ENCODE results near the gene SLC22A23. TPM values are rescaled to one million over a fixed set of nuclear protein-coding genes. Genes with fewer than 3 reads are reported as not detected.

Gene SLC22A23
- polyA plus RNA-seq, 12 donors: 2.3 to 26.1 (median 4.1) TPM; not detected in 1

GRCh38 chr6:3372912-3373554, 83.8 kb downstream of the SLC22A23 start:
- DNase-seq: no peak

GRCh38 chr6:3372184-3372846, 84.5 kb downstream of the SLC22A23 start:
- DNase-seq: no peak

GRCh38 chr6:3371222-3371949, 85.5 kb downstream of the SLC22A23 start:
- no peak for DNase-seq

- no peak for DNase-seq
These were observed 86.3 kb downstream of the SLC22A23 start for GRCh38 chr6:3370361-3371221.

GRCh38 chr6:3369985-3370360, 86.9 kb downstream of the SLC22A23 start:
- no peak for DNase-seq

- no peak for DNase-seq
These were observed 88.2 kb downstream of the SLC22A23 start for GRCh38 chr6:3368685-3369084.

- DNase-seq: no peak
These were observed 89.2 kb downstream of the SLC22A23 start for GRCh38 chr6:3367630-3368029.

GRCh38 chr6:3366596-3367413, 90.0 kb downstream of the SLC22A23 start:
- DNase-seq: no peak

GRCh38 chr6:3364391-3364790, 92.5 kb downstream of the SLC22A23 start:
- no peak for DNase-seq

- DNase-seq: no peak
These were observed 93.4 kb downstream of the SLC22A23 start for GRCh38 chr6:3363296-3364025.

GRCh38 chr6:3361312-3362037, 95.4 kb downstream of the SLC22A23 start:
- DNase-seq: no peak

GRCh38 chr6:3360727-3361045, 96.2 kb downstream of the SLC22A23 start:
- DNase-seq: no peak

GRCh38 chr6:3359973-3360726, 96.7 kb downstream of the SLC22A23 start:
- no peak for DNase-seq

- no peak for DNase-seq
These were observed 97.6 kb downstream of the SLC22A23 start for GRCh38 chr6:3359101-3359752.

- no peak for DNase-seq
These were observed 98.3 kb downstream of the SLC22A23 start for GRCh38 chr6:3358413-3359100.

GRCh38 chr6:3357678-3358077, 99.2 kb downstream of the SLC22A23 start:
- no peak for DNase-seq

GRCh38 chr6:3356824-3357420, 99.9 kb downstream of the SLC22A23 start:
- DNase-seq: no peak

All from muscle of arm (tissue), 12 donors.